Measurements from ENCODE around the gene KLHL29. TPM values are rescaled to one million over a fixed set of nuclear protein-coding genes. Genes with fewer than 3 reads are reported as not detected.

KLHL29 gene
- total and polyA plus RNA-seq, 9 donors, result 3.0 to 6.6 (median 3.9) TPM

DNA sequence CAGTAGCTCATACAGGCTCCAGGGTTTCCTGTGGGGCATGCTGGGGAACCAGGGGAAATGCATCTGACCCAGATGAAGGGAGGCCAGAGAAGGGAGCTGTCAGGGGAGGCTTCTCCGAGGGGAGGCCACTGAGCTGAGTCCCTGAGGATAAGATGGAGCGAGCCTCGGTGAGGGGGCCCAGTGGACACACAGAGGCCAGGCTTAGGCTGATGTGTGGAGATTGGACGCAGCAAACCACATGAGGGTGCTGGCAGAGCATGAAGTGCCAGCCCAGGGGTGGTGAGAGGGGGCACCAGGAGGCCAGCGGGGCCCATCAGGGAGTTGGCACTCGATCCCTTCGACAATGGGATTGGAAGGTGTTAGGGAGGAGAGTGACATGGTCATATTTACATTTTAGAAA lies 235.0 kb downstream of the KLHL29 start:
- no peak for DNase-seq
- Histone ChIP-seq H3K36me3 (no peaks in the 10 kb centered on the region), H3K27me3 (no peaks in the 10 kb centered on the region), H3K4me1 (ENCODE audit: insufficient read depth) (peaks cover 5% of the 10 kb centered on the region), H3K4me3 (no peak overlapping the region), H3K27ac (no peak overlapping the region), H3K9me3 (no peaks in the 10 kb centered on the region)
- intact Hi-C loops (cut with DNase I), result loop anchor here in 1 of 4 donors (5.0 kb wide), 1 partner anchor 48 kb away; no protein-coding TSS in a partner anchor
- WGBS, 3 donors, result 94 to 99% (median 96%) methylated on average over 7 of the region's 7 CpGs
- TF ChIP-seq POLR2A (IDR thresholded peaks at IDR 0.05) (no peak), EP300 (IDR thresholded peaks at IDR 0.05) (no peak)
- TF ChIP-seq, protein P1, sequence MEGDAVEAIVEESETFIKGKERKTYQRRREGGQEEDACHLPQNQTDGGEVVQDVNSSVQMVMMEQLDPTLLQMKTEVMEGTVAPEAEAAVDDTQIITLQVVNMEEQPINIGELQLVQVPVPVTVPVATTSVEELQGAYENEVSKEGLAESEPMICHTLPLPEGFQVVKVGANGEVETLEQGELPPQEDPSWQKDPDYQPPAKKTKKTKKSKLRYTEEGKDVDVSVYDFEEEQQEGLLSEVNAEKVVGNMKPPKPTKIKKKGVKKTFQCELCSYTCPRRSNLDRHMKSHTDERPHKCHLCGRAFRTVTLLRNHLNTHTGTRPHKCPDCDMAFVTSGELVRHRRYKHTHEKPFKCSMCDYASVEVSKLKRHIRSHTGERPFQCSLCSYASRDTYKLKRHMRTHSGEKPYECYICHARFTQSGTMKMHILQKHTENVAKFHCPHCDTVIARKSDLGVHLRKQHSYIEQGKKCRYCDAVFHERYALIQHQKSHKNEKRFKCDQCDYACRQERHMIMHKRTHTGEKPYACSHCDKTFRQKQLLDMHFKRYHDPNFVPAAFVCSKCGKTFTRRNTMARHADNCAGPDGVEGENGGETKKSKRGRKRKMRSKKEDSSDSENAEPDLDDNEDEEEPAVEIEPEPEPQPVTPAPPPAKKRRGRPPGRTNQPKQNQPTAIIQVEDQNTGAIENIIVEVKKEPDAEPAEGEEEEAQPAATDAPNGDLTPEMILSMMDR (IDR thresholded peaks at IDR 0.05), result no peak

DNA sequence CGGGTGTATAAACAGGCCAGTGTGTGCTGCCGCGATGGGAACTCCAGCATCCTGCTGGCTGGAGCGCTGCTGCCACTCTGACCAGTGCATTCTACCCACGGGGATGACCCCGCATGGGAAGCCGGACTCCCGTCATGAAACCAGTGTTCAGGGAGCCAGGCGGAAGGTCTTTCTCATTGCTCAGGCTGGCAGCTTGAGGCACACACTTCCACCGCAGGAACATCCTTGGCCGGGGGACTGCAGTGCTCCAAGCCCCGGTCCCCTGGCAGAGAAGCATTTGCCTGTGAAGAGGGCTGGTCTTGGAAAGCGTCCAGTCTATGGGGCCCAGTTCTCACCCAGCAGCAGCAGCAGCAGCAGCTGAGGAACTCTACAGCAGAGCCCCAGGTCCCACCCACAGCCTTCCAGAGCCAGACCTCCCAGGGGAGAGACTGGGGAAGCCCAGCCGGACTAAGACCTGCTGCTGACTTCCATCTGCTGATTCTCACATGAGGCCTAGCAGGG lies 235.9 kb downstream of the KLHL29 start:
- Histone ChIP-seq H3K27ac (no peak overlapping the region), H3K9me3 (no peaks in the 10 kb centered on the region), H3K36me3 (no peaks in the 10 kb centered on the region), H3K27me3 (no peaks in the 10 kb centered on the region), H3K4me1 (ENCODE audit: insufficient read depth) (peaks cover 5% of the 10 kb centered on the region), H3K4me3 (no peak overlapping the region)
- TF ChIP-seq POLR2A (IDR thresholded peaks at IDR 0.05), result no peak
- TF ChIP-seq, protein P1 (IDR thresholded peaks at IDR 0.05), result no peak
- no peak for TF ChIP-seq EP300 (IDR thresholded peaks at IDR 0.05)
- 72 to 74% (median 72%) methylated on average over 14 of the region's 14 CpGs for WGBS, 3 donors
- intact Hi-C loops (cut with DNase I), result no loop called here
- peak in 1 of 5 donors; percentile 41 for DNase-seq

DNA sequence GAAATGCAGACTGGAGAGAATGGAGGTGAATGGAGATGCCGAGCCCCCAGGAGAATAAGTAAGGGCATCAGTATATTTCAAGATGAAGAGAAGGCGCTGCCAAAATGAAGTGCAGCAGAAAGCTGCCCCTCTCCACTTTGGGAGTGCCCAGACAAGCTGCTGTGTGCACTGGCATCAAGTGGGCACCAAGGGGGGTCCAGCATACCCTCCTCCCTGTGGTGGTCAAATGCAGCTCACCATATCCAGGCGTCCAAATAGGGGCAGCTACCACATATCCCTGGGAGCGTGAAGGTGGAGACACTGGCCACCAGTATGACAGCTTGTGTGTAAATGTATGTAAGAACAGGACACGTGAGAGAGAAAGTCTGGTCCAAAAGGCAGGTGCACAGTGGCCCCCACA lies 236.6 kb downstream of the KLHL29 start:
- DNase-seq, result peak in 1 of 5 donors; percentile 4
- intact Hi-C loops (cut with DNase I), result no loop called here
- Histone ChIP-seq H3K27me3 (no peaks in the 10 kb centered on the region), H3K9me3 (no peaks in the 10 kb centered on the region), H3K27ac (no peak overlapping the region), H3K4me1 (ENCODE audit: insufficient read depth) (peaks cover 4% of the 10 kb centered on the region), H3K36me3 (no peaks in the 10 kb centered on the region), H3K4me3 (no peak overlapping the region)
- TF ChIP-seq EP300 (IDR thresholded peaks at IDR 0.05) (no peak), POLR2A (IDR thresholded peaks at IDR 0.05) (no peak)
- TF ChIP-seq, protein P1 (IDR thresholded peaks at IDR 0.05), result no peak
- 96 to 97% (median 96%) methylated on average over 5 of the region's 5 CpGs for WGBS, 3 donors

DNA sequence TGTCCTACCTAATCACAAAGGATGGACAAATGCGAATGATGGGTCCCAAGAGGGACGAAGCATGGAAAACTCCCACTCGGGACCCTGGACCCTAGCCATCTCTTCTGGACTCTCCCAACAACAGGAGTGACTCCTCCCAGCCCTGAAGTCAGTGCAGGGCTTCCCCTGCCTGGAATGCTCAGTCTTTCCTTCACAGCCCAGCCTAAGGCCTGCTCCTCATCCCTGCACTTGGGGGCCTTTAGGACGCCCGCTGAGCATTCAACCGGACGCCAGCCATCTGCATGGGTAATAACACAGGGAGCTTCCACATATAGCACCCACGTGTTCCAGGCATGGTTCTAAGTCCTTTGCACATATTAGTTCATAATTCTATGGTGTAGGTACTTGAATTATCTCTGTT lies 237.5 kb downstream of the KLHL29 start:
- no peaks in the 10 kb centered on the region for H3K36me3 ChIP-seq
- WGBS, 3 donors, result 91 to 93% (median 92%) methylated on average over 8 of the region's 8 CpGs

DNA sequence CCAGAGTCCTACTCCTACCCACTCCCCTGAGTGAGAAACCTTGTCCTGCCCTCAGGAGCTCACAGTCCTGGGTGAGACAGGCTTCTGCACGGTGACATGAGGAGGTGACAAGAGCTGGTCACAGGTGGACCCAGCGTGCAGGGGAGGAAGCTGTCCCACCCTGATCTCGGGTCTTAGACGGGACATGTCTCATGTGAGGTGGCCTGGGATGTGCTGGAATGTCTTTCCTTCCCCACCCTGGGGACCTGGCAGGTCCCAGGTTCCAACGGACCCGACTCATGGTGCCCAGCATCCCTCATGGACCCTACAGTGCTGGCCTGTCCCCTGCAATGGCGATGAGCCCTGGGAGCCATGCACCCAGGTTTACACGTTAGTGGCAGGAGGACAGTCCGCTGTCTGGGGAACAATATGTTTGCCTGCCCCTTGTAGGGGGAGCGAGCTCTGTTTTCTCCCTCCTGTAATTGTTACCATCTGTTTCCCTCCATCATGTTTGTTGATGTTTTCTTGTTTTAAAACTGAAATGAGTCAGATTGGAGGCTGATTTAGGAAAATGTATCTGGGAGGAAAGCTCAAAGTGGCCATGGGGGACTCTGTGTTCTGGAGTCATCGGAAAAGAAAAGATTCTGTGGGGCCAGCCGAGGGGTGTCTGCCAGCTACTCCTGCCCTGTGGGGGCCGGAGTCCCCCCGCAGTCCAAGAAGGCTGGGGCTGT lies 238.1 kb downstream of the KLHL29 start:
- H3K4me1 ChIP-seq (ENCODE audit: insufficient read depth), result no peaks in the 10 kb centered on the region
- WGBS, 3 donors, result 79 to 87% (median 84%) methylated on average over 13 to 14 of the region's 14 CpGs
- no peak overlapping the region for H3K4me3 ChIP-seq
- TF ChIP-seq, protein P1 (IDR thresholded peaks at IDR 0.05), result no peak
- no peak for TF ChIP-seq POLR2A (IDR thresholded peaks at IDR 0.05)
- TF ChIP-seq EP300 (IDR thresholded peaks at IDR 0.05), result no peak
- intact Hi-C loops (cut with DNase I), result no loop called here
- no peak for DNase-seq
- no peaks in the 10 kb centered on the region for H3K9me3 ChIP-seq
- no peaks in the 10 kb centered on the region for H3K27me3 ChIP-seq
- H3K27ac ChIP-seq, result no peak overlapping the region
- H3K36me3 ChIP-seq, result no peaks in the 10 kb centered on the region

More for the DNA sequence above, 237.5 kb downstream of the KLHL29 start:
- H3K9me3 ChIP-seq, result no peaks in the 10 kb centered on the region
- H3K27me3 ChIP-seq, result no peaks in the 10 kb centered on the region
- DNase-seq, result no peak
- no peak overlapping the region for H3K4me3 ChIP-seq
- intact Hi-C loops (cut with DNase I), result no loop called here
- H3K27ac ChIP-seq, result no peak overlapping the region
- no peaks in the 10 kb centered on the region for H3K4me1 ChIP-seq (ENCODE audit: insufficient read depth)
- TF ChIP-seq EP300 (IDR thresholded peaks at IDR 0.05), result no peak

Data from ovary (tissue), 9 donors.